ENCODE data around the gene KCTD16.

KCTD16 gene

DNA sequence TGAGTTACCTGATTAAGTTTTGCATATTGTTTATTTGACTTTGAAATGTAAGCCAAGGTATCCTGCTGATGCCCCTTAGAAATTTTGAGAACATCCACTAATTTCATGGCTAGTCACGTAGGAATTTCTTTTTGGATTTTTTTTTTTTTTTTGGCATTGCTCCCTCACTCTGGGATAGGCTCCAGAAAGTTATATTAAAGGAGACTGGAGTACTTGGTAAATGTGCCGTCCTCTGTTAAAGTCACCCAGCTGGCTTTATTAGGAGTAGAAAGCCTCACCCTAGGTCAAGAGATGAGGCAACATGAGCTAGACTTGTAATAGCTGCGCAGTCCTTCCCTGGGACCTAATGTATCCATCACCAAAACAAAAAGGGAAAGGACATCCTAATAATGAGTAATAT is 3.1 kb downstream of the KCTD16 start:
- Histone ChIP-seq H2BK5ac (ENCODE audit: low read depth, low read length, poor library complexity) (no peak overlapping the region), H3K18ac (ENCODE audit: low read length) (no peak overlapping the region)

DNA sequence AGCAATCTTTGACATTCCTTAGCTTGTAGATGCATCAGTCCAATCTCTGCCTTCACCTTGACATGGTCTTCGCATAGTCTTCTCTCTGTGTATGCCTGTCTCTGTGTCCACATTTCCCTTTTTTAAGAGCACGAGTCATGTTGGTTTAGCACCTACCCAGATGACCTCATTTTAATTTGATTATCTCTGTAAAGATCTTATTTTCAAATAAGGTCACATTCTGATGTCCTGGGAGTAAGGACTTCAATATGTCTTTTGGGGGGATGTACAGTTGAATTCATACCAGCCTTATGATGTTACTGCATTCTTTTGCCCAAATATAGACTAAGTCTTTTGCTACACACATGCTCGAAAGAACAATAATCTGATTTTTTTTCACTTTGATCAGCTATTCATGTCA is 6.9 kb downstream of the KCTD16 start:
- H3K4me1 ChIP-seq (ENCODE audit: control insufficient read depth in 1 of 2, insufficient read depth in 2 of 2, low read length in 2 of 2), result no peaks in the 10 kb centered on the region
- H3K79me2 ChIP-seq (ENCODE audit: control insufficient read depth, insufficient read depth, low read length, poor library complexity), result no peaks in the 10 kb centered on the region
- H3K9me3 ChIP-seq (ENCODE audit: insufficient read depth, low read depth, low read length), result no peaks in the 10 kb centered on the region
- no peak overlapping the region for H3K23ac ChIP-seq (ENCODE audit: low read length)
- H3K4me3 ChIP-seq (ENCODE audit: low read depth, low read length), result no peak overlapping the region
- no peak overlapping the region for H3K9ac ChIP-seq (ENCODE audit: low read length)
- WGBS (ENCODE audit: extremely low coverage, insufficient coverage, insufficient read length), result no CpG with 5 or more reads among the region's 3 CpGs
- no peak overlapping the region for H3K4me2 ChIP-seq (ENCODE audit: low read length)
- H3K14ac ChIP-seq (ENCODE audit: low read length), result no peak overlapping the region
- no peaks in the 10 kb centered on the region for H3K36me3 ChIP-seq (ENCODE audit: control insufficient read depth in 1 of 2, insufficient read depth in 2 of 2, low read length in 2 of 2)
- no peak overlapping the region for H4K12ac ChIP-seq (ENCODE audit: low read depth, low read length)
- H4K8ac ChIP-seq (ENCODE audit: low read depth, low read length), result no peak overlapping the region
- H2AFZ ChIP-seq (ENCODE audit: insufficient read depth, low read length, poor library complexity), result no peak overlapping the region
- no peak overlapping the region for H3K4ac ChIP-seq (ENCODE audit: low read depth, low read length)
- H2AK5ac ChIP-seq (ENCODE audit: low read length), result no peak overlapping the region
- H4K91ac ChIP-seq (ENCODE audit: low read depth, low read length), result no peak overlapping the region
- no peak overlapping the region for H2BK5ac ChIP-seq (ENCODE audit: low read depth, low read length, poor library complexity)
- H3K27me3 ChIP-seq (ENCODE audit: insufficient read depth, low read length), result no peaks in the 10 kb centered on the region
- DNase-seq, result no peak
- H3K27ac ChIP-seq (ENCODE audit: low read depth, low read length), result no peak overlapping the region
- no peak overlapping the region for H2BK120ac ChIP-seq (ENCODE audit: insufficient read depth, low read length, poor library complexity)
- H2BK12ac ChIP-seq (ENCODE audit: low read length), result no peak overlapping the region
- H3K18ac ChIP-seq (ENCODE audit: low read length), result no peak overlapping the region
- H3K79me1 ChIP-seq (ENCODE audit: low read length), result no peaks in the 10 kb centered on the region

More for the DNA sequence above, 3.1 kb downstream of the KCTD16 start:
- H4K8ac ChIP-seq (ENCODE audit: low read depth, low read length), result no peak overlapping the region
- H4K12ac ChIP-seq (ENCODE audit: low read depth, low read length), result no peak overlapping the region
- no peak overlapping the region for H3K4ac ChIP-seq (ENCODE audit: low read depth, low read length)
- no peak overlapping the region for H2AK5ac ChIP-seq (ENCODE audit: low read length)
- H3K27me3 ChIP-seq (ENCODE audit: insufficient read depth, low read length), result no peaks in the 10 kb centered on the region
- no peak overlapping the region for H3K23ac ChIP-seq (ENCODE audit: low read length)
- no peak overlapping the region for H4K91ac ChIP-seq (ENCODE audit: low read depth, low read length)
- no peak overlapping the region for H2AFZ ChIP-seq (ENCODE audit: insufficient read depth, low read length, poor library complexity)
- no peak overlapping the region for H3K27ac ChIP-seq (ENCODE audit: low read depth, low read length)
- no peak for DNase-seq
- peaks cover 6% of the 10 kb centered on the region for H3K79me2 ChIP-seq (ENCODE audit: control insufficient read depth, insufficient read depth, low read length, poor library complexity)
- H3K9ac ChIP-seq (ENCODE audit: low read length), result no peak overlapping the region
- no peaks in the 10 kb centered on the region for H3K9me3 ChIP-seq (ENCODE audit: insufficient read depth, low read depth, low read length)
- H2BK120ac ChIP-seq (ENCODE audit: insufficient read depth, low read length, poor library complexity), result no peak overlapping the region
- H3K4me1 ChIP-seq (ENCODE audit: control insufficient read depth in 1 of 2, insufficient read depth in 2 of 2, low read length in 2 of 2), result no peaks in the 10 kb centered on the region
- H3K36me3 ChIP-seq (ENCODE audit: control insufficient read depth in 1 of 2, insufficient read depth in 2 of 2, low read length in 2 of 2), result no peaks in the 10 kb centered on the region
- H3K4me2 ChIP-seq (ENCODE audit: low read length), result no peak overlapping the region
- H3K4me3 ChIP-seq (ENCODE audit: low read depth, low read length), result no peak overlapping the region
- H3K79me1 ChIP-seq (ENCODE audit: low read length), result peaks cover 6% of the 10 kb centered on the region
- no peak overlapping the region for H2BK12ac ChIP-seq (ENCODE audit: low read length)
- no peak overlapping the region for H3K14ac ChIP-seq (ENCODE audit: low read length)
- no CpG with 5 or more reads among the region's 3 CpGs for WGBS (ENCODE audit: extremely low coverage, insufficient coverage, insufficient read length)

DNA sequence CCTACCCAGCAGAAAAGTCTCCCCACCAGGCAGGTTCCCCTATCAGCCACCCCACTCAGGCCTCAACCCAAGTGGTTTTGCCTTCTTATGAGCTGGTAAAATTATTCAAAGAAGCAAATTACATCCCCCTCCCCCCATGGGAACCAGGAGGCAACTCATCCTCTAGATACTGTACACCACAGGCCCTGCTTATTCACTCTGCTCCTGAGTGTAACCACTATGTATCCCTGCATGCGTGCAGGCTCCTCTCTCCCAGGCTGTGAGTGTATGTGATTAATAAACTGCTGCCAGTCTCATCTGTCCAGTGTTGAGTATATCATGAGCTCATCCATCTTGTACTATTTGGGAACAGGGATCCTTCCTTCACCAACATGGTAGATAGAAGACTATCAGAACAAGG is 8.6 kb downstream of the KCTD16 start:
- H3K9me3 ChIP-seq (ENCODE audit: insufficient read depth, low read depth, low read length), result no peaks in the 10 kb centered on the region
- DNase-seq, result no peak
- no peaks in the 10 kb centered on the region for H3K79me2 ChIP-seq (ENCODE audit: control insufficient read depth, insufficient read depth, low read length, poor library complexity)
- H3K27ac ChIP-seq (ENCODE audit: low read depth, low read length), result no peak overlapping the region
- H3K4ac ChIP-seq (ENCODE audit: low read depth, low read length), result no peak overlapping the region
- no peak overlapping the region for H3K14ac ChIP-seq (ENCODE audit: low read length)
- H3K23ac ChIP-seq (ENCODE audit: low read length), result no peak overlapping the region
- H3K27me3 ChIP-seq (ENCODE audit: insufficient read depth, low read length), result no peaks in the 10 kb centered on the region
- H4K91ac ChIP-seq (ENCODE audit: low read depth, low read length), result no peak overlapping the region
- H2BK120ac ChIP-seq (ENCODE audit: insufficient read depth, low read length, poor library complexity), result no peak overlapping the region
- no peaks in the 10 kb centered on the region for H3K79me1 ChIP-seq (ENCODE audit: low read length)
- H3K4me1 ChIP-seq (ENCODE audit: control insufficient read depth in 1 of 2, insufficient read depth in 2 of 2, low read length in 2 of 2), result no peaks in the 10 kb centered on the region
- no peak overlapping the region for H2AFZ ChIP-seq (ENCODE audit: insufficient read depth, low read length, poor library complexity)
- H2BK12ac ChIP-seq (ENCODE audit: low read length), result no peak overlapping the region
- no peak overlapping the region for H2BK5ac ChIP-seq (ENCODE audit: low read depth, low read length, poor library complexity)
- no peak overlapping the region for H4K8ac ChIP-seq (ENCODE audit: low read depth, low read length)
- no peak overlapping the region for H3K18ac ChIP-seq (ENCODE audit: low read length)
- no peak overlapping the region for H3K4me3 ChIP-seq (ENCODE audit: low read depth, low read length)
- WGBS (ENCODE audit: extremely low coverage, insufficient coverage, insufficient read length), result no CpG with 5 or more reads among the region's 1 CpG
- H4K12ac ChIP-seq (ENCODE audit: low read depth, low read length), result no peak overlapping the region
- H3K36me3 ChIP-seq (ENCODE audit: control insufficient read depth in 1 of 2, insufficient read depth in 2 of 2, low read length in 2 of 2), result no peaks in the 10 kb centered on the region
- no peak overlapping the region for H3K4me2 ChIP-seq (ENCODE audit: low read length)
- no peak overlapping the region for H2AK5ac ChIP-seq (ENCODE audit: low read length)
- H3K9ac ChIP-seq (ENCODE audit: low read length), result peak overlapping the region; percentile 40

DNA sequence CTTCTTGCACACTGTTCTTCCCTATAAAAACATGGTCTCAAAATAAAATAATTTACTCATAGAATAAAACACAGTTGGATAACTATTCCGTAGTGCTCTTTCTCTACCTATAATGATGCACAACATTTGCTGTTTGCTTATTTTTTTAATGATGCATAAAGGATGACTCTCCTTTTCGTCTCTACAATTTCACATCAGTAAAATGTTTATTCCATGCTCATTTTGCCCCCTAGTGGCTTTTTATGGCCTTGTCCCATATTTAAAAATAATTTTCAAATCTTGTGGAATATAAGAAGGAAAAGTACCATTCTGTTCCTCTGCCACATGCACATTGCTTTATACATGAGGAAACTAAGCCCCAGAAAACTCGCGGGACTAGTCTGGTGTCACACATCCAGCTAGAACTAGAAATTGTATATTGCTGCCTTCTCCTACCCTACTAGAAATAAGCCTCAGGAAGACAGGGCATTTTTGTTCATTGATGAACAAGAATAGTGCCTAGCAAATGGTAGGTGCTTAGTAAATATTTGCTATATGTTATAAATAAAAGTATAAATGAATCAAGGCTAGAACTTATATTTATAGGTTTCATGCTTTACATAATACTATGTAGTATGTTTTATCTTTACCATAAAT is 12.7 kb downstream of the KCTD16 start:
- H3K23ac ChIP-seq (ENCODE audit: low read length), result no peak overlapping the region
- H3K4me2 ChIP-seq (ENCODE audit: low read length), result no peak overlapping the region
- H3K36me3 ChIP-seq (ENCODE audit: control insufficient read depth in 1 of 2, insufficient read depth in 2 of 2, low read length in 2 of 2), result no peaks in the 10 kb centered on the region
- H2AFZ ChIP-seq (ENCODE audit: insufficient read depth, low read length, poor library complexity), result no peak overlapping the region
- no CpG with 5 or more reads among the region's 4 CpGs for WGBS (ENCODE audit: extremely low coverage, insufficient coverage, insufficient read length)
- H3K9ac ChIP-seq (ENCODE audit: low read length), result no peak overlapping the region
- H3K79me2 ChIP-seq (ENCODE audit: control insufficient read depth, insufficient read depth, low read length, poor library complexity), result no peaks in the 10 kb centered on the region
- H4K12ac ChIP-seq (ENCODE audit: low read depth, low read length), result no peak overlapping the region
- H3K4me3 ChIP-seq (ENCODE audit: low read depth, low read length), result no peak overlapping the region
- no peak overlapping the region for H3K27ac ChIP-seq (ENCODE audit: low read depth, low read length)
- H2BK12ac ChIP-seq (ENCODE audit: low read length), result no peak overlapping the region
- no peaks in the 10 kb centered on the region for H3K4me1 ChIP-seq (ENCODE audit: control insufficient read depth in 1 of 2, insufficient read depth in 2 of 2, low read length in 2 of 2)
- no peak overlapping the region for H4K91ac ChIP-seq (ENCODE audit: low read depth, low read length)
- H4K8ac ChIP-seq (ENCODE audit: low read depth, low read length), result no peak overlapping the region
- H2BK120ac ChIP-seq (ENCODE audit: insufficient read depth, low read length, poor library complexity), result no peak overlapping the region
- no peak overlapping the region for H2AK5ac ChIP-seq (ENCODE audit: low read length)
- no peaks in the 10 kb centered on the region for H3K79me1 ChIP-seq (ENCODE audit: low read length)
- H3K14ac ChIP-seq (ENCODE audit: low read length), result no peak overlapping the region
- no peak overlapping the region for H3K4ac ChIP-seq (ENCODE audit: low read depth, low read length)
- H3K27me3 ChIP-seq (ENCODE audit: insufficient read depth, low read length), result no peaks in the 10 kb centered on the region
- no peak overlapping the region for H2BK5ac ChIP-seq (ENCODE audit: low read depth, low read length, poor library complexity)
- H3K9me3 ChIP-seq (ENCODE audit: insufficient read depth, low read depth, low read length), result no peaks in the 10 kb centered on the region
- peak in 1 of 2 donors; percentile 69 for DNase-seq
- H3K18ac ChIP-seq (ENCODE audit: low read length), result no peak overlapping the region

Measured in trophoblast cell (in vitro differentiated cells and primary cell).